Measurements from ENCODE around the gene RAPGEF4.

GRCh38 chr2:173090973-173091660, 355.5 kb downstream of the RAPGEF4 start:
- TF ChIP-seq POLR2A (IDR thresholded peaks at IDR 0.05; ENCODE audit: insufficient read depth in 1 of 2, low read depth in 2 of 2, low read length in 2 of 2) (no peak), PHF8 (CRISPR knock-in tag; IDR thresholded peaks at IDR 0.05) (no peak), NFATC3 (CRISPR knock-in tag; IDR thresholded peaks at IDR 0.05) (no peak), ZNF10 (CRISPR knock-in tag; IDR thresholded peaks at IDR 0.05; ENCODE audit: borderline replicate concordance, low read depth) (no peak)

Data from HepG2 (cell line).